ENCODE measurements around the gene BCAS1.

- TF ChIP-seq CTCF (IDR thresholded peaks at IDR 0.05; ENCODE audit: extremely low read depth in 1 of 2, insufficient read depth in 1 of 2, low read depth in 1 of 2, low read length in 2 of 2) (no peak), POLR2A (IDR thresholded peaks at IDR 0.05; ENCODE audit: low read depth, low read length) (no peak), POLR2AphosphoS5 (IDR thresholded peaks at IDR 0.05; ENCODE audit: insufficient read depth, low read depth, low read length) (no peak), EZH2 (IDR thresholded peaks at IDR 0.05; ENCODE audit: borderline replicate concordance, low read depth, low read length, severe bottlenecking) (no peak), FOS (IDR thresholded peaks at IDR 0.05; ENCODE audit: borderline replicate concordance, insufficient read depth, low read length) (no peak), JUN (IDR thresholded peaks at IDR 0.05; ENCODE audit: borderline replicate concordance, insufficient read depth, insufficient read length, low read depth) (no peak), MAX (IDR thresholded peaks at IDR 0.05; ENCODE audit: insufficient read depth, insufficient read length) (no peak)
Measured at GRCh38 chr20:53986037-53986650, 84.2 kb downstream of the BCAS1 start.
